HG03196 (cell line): ENCODE measurements around the gene PPWD1.
"Not testable (repeated sequence)": the region's sequence is repeated elsewhere in the genome, so short reads cannot be mapped to it uniquely, and the experiment has no call there.

Experiments used
- ATAC-seq: cut with Tn5 transposase; IDR thresholded peaks from one replicate; pipeline ENCODE4 v1.9.1; 2021; ENCODE audit not compliant: unreplicated experiment

The PPWD1 gene

GRCh38 chr5:65562731-65563701 is at the start of gene PPWD1, which contains the start of gene CENPK:
Gene PPWD1 (plus strand): TSS chr5:65563296. CDS start chr5:65563311, 15 bp downstream.
Gene CENPK (minus strand): TSS chr5:65563168. CDS start chr5:65554907, 8,261 bp downstream.
- peak; percentile 99 for ATAC-seq

- no peak for ATAC-seq
These were observed 37.4 kb upstream of the PPWD1 start for GRCh38 chr5:65525726-65526125.

DNA sequence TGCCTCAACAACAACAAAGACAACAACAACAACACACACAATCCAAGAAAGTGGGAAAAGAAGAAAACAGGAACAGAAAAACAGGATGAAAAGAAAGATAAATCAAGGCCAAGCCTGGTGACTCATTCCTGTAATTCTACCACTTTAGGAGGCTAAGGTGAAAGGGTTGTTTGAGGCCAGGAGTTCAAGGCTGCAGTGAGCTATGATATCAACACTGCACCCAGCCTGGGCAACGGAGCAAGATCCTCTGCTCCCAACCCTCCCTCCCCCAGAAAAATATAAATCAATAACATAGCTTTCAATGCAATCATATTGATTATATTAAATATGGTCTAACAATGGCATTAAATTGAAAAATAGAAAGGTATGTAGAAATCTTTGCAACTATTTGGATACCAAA is 32.2 kb upstream of the PPWD1 start:
- no peak for ATAC-seq

DNA sequence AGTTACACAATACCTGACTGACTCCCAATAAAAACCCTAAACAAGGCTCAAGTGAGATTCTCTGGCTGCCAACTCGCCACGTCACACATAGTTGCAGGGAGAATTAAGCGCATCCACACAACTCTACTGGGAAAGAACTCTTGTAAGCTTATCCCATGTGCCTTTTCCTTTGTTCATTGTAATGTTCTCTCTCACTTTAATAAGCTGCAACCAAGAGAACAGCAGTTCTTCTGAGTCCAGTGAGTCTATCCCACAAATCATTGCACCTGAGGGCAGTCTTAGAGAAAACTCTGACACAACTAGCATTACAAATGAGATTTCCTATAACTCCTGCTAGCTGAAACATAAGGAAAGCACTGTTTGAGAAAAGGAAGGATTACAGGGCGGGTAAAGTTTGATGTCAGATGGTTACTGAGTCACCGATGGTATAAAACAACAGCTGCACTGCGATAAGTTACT is 27.5 kb upstream of the PPWD1 start:
- ATAC-seq: no peak

GRCh38 chr5:65539827-65540226 is 23.3 kb upstream of the PPWD1 start:
- no peak for ATAC-seq

DNA sequence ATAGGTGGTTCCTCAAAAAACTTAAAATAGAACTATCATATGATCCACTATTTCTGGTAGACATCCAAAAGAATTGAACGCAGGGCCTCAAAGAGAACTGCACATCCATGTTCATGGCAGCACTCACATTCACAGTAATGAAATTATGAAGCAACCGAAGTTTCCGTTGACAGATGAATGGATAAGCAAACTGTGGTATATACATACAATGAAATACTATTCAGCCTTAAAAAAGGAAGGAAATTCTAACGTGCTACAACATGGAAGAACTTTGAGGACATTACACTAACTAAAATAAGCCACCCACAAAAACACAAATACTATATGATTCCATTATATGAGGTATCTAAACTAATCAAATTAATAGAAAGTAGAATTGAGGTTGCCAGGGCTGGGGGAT is 18.6 kb upstream of the PPWD1 start:
- no peak for ATAC-seq

- ATAC-seq: no peak
These were observed 17.0 kb upstream of the PPWD1 start for GRCh38 chr5:65546141-65546540.

- no peak for ATAC-seq
These were observed 14.8 kb upstream of the PPWD1 start for GRCh38 chr5:65548281-65548680.

GRCh38 chr5:65553941-65554340 is 9.2 kb upstream of the PPWD1 start:
- no peak for ATAC-seq

- ATAC-seq: no peak
These were observed 7.8 kb upstream of the PPWD1 start for GRCh38 chr5:65555287-65555686.

DNA sequence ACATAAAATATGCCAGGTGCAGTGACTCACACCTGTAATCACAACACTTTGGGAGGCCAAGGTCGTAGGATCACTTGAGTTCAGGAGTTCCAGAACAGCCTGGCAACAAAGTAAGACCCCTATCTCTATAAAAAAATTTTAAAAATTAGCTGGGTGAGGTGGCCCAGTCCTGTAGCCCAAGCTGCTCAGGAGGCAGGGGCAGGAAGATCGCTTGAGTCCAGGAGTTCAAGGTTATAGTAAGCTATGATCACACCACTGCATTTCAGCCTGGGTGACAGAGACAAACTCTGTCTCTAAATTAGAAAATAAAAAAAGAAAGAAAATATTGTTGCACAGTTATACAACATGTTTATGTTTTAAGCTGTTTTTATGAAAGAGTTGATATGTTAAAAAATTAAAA is 6.9 kb upstream of the PPWD1 start:
- no peak for ATAC-seq

DNA sequence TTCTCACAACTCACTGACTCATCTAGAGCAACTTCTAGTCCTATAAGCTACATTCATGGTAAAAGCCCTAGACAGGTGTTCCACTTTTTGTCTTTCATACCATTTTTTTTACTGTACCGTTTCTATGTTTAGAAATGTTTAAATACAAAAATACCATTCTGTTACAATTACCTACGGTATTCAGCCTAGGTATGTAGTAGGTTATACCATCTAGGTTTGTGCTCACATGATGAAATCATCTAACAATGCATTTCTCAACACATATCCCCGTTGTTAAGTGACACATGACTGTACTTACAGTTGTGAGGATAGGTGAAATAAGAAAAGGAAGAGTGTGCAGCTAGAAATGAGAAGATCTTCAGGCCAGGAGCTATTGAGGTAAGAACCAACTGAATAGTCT is 6.4 kb upstream of the PPWD1 start:
- ATAC-seq: no peak

GRCh38 chr5:65563777-65564176 is 681 bp downstream of the PPWD1 start:
- ATAC-seq: no peak

DNA sequence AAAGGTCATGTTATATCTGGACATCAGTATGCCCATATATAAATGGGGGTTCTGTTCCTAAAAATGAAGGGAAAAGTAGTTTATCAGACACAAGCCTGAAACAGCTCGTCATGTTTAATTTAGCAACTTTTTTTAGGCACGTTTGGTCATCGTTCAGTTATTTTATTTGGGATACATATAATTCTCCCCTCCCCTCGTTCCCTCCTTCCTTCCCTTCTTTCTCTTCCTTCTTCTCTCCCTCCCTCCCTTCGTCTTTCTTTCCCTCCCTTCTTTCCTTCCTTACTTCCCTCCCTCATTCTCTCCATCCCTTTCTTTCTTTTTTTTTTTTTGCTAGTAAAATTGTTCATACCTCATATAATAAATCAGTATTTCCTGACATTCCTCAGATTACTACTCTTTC is 3.4 kb downstream of the PPWD1 start:
- no peak for ATAC-seq

- no peak for ATAC-seq
These were observed 7.6 kb downstream of the PPWD1 start for GRCh38 chr5:65570598-65571226.

GRCh38 chr5:65577141-65577540 is 14.0 kb downstream of the PPWD1 start:
- ATAC-seq: no peak

- ATAC-seq: no peak
These were observed 25.6 kb downstream of the PPWD1 start for GRCh38 chr5:65588694-65589093.

- ATAC-seq: not testable (repeated sequence)
These were observed 38.7 kb downstream of the PPWD1 start for GRCh38 chr5:65601761-65602160.

DNA sequence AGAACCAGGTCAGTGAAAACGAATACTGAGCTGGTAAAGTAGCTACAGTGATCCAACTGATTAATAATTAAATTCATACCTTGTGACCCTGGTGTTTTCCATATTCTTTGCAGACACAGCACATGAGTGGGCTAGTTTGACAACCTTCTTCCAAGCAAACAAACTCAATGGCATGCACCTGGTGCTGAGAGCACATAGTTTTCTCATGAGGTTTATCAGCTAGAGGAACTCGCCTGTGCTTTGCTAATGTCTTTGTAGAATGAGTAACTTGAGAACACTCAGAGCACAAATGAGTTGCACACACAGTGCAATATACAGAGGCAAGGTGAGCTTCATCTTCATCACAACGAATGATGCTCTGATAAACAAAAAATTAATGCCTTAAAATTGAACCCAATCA is 48.4 kb downstream of the PPWD1 start:
- ATAC-seq: no peak

DNA sequence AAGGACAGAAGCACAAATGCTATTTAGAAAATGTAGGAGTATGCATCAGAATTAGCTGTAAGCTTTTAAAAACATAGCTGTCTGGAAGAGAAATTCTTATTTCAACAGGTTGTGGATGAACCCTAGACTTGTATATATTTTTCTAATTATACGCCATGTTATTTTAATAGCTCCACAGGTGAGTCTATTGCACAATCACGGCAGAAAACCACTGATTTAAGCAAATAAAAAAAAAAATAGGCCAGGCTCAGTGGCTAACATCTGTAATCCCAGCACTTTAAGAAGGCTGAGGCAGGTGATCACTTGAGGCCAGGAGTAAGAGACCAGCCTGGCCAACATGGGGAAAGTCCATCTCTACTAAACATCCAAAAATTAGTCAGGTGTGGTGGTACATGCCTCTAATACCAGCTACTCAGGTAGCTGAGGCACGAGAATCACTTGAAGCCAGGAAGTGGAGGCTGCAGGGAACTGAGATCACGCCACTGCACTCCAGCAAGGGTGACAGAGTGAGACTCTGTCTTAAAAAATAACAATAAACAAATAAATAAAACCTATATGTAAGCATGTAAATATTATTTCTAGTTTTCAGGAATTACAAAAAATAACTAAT is 49.3 kb downstream of the PPWD1 start:
- no peak for ATAC-seq

GRCh38 chr5:65620021-65620420 is 56.9 kb downstream of the PPWD1 start:
- no peak for ATAC-seq

DNA sequence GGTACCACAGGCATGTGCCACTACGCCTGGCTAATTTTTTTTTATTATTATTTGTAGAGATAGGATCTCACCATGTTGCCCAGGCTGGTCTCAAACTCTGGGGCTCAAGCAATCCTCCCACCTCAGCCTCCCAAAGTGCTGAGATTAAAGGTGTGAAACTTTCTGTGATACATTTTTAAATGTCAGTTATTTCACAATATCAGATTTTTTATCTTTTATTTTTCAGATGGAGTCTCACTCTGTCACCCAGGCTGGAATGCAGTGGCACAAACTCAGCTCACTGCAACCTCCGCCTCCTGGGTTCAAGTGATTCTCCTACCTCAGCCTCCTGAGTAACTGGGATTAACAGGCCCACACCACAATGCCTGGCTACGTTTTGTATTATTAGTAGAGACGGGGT is 58.9 kb downstream of the PPWD1 start:
- ATAC-seq: not testable (repeated sequence)
